Stimulated activated CD4-positive, alpha-beta T cell treated with anti-CD3 and anti-CD28 coated beads, Interleukin-4, amount 100 ng/mL, for 1 hour (primary cell): ENCODE data around the gene YPEL2.

ENCODE experiments used
- DNase-seq: peaks from one replicate; pipeline ENCODE4 v3.0.0-alpha.2; 2020

The YPEL2 gene

GRCh38 chr17:59357219-59357697 lies 25.8 kb downstream of the YPEL2 start:
- no peak for DNase-seq

GRCh38 chr17:59357929-59358328 lies 26.5 kb downstream of the YPEL2 start:
- DNase-seq: no peak

DNA sequence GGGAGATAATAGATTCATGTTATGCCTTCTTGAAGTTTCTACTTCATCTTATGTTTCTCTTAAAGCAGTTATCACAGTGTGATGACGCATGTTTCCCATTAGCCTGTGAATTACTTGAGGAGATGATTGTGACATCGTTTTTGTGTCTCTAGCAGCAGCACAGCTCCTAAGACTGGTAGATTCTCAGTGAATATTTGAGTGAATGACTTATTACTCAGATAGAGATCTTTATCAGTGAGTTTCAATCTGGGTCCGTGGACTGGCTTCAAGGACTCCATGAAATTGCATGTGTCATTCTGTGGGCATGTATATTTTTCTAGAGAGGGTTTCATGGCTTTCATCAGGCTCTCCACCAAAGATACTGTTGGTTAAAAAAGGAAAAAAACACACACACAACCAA lies 29.9 kb downstream of the YPEL2 start:
- DNase-seq: no peak

DNA sequence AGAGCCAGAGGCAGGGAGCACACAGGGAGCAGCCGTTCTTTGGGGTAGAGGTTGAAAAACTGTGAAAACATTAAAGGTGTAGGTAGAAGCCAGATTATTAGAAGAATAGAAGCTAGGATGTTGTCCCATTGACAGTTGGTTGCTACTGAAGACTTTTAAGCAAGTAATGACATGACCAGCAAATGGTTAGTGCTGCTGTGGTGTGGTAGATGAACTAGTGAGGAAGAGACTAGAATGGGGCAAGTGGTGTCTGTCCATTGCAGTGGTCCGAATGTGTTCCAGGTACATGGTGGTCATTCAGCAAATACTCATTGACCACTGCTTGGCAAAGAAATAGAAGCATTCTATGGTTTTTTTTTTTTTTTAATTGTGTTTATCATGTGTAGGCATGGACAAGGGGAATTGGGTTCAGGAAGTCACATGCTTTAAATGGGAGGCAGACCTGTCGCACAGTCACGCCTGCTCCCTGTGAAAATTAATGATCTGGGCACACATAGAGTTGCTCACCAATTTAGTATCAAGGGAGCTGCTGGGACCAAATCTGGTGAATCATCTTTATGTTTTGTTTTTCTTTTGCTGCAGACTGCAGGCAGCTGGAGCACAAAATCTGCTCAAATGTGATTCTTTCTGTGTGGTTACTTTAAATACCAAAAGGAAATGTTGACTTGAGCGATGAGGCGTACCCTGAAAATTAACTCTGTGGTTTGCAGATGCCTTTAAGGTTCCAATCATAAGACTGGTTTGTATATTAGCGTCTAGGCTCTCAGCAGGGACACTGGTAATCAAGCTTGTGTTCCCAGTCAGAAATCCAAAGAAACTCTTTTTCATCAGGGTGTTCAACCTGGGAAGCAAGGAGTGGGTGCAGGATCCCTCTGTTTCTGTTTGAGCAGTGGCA lies 30.7 kb downstream of the YPEL2 start:
- peak; percentile 22 for DNase-seq

DNA sequence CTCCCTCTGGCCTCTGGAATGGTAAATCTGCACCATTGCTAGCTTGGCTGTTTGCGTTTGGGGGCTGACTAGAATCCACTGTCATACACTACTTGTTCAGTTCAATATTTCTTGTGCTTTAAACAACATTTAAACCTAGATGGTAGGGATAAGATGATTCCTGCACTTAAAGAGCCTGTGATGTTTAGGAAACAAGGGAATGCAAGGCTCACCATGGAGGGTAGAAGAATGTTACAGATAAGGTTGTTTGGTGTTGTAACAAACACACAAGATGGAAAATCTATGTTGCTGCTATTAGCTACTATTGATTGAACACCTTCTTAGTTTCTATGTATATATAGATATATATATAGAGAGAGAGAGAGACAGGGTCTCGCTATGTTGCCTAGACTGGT lies 31.4 kb downstream of the YPEL2 start:
- no peak for DNase-seq

- DNase-seq: no peak
These were observed 34.0 kb downstream of the YPEL2 start for GRCh38 chr17:59365383-59365981.

DNA sequence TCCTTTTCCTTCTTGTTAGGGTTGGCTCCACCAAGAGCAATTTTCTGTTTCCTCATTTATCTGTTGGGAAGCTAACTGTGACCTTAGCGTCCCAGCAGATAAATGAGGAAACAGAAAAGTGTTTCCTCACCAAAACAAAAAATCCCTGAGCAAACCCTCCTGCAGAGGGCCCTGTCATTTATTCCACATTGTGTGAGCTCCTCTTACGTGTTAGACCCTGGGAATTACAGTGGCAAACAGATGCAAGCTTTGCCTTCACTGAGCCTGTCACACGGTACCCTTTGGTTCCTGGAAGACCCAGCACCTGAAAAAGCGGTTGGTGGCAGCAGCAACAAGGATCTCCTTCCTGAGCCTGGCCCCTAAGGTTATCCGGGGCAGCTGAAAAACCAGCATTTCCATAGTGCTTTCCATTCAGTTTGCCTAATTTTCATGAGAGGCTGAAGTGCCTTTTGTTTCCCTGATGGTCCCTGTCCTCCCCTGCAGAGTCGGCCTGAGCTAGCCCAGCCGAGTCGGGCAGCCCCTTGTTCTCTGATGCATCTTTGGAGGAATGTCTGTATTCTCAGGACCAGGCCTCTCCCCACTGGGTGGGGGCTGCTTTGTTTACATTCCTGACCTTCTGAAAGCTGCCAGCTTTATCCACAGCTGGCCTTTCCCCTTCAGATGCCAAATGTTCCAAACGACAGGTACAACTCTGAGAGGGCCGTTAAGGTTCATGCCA lies 34.7 kb downstream of the YPEL2 start:
- DNase-seq: no peak

- DNase-seq: no peak
These were observed 35.6 kb downstream of the YPEL2 start for GRCh38 chr17:59366773-59367656.

DNA sequence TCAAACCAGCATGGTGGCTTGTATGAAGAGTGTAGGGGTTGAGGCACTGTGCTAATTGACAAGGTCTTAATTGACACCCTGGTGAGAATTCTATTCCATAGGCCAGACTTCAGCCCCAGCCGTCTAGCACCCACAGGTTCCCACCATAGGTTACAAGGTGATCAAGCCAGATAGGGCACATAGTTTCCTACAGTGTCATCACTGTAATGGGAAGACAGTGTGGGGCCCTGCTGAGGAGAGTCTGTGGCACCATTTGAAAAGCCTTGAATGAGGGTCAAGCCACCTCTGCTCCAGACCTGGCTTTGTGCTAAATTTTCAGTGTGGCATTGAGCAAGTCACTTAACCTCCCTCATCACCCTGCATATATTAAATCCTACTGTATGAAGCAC lies 36.2 kb downstream of the YPEL2 start:
- DNase-seq: no peak

DNA sequence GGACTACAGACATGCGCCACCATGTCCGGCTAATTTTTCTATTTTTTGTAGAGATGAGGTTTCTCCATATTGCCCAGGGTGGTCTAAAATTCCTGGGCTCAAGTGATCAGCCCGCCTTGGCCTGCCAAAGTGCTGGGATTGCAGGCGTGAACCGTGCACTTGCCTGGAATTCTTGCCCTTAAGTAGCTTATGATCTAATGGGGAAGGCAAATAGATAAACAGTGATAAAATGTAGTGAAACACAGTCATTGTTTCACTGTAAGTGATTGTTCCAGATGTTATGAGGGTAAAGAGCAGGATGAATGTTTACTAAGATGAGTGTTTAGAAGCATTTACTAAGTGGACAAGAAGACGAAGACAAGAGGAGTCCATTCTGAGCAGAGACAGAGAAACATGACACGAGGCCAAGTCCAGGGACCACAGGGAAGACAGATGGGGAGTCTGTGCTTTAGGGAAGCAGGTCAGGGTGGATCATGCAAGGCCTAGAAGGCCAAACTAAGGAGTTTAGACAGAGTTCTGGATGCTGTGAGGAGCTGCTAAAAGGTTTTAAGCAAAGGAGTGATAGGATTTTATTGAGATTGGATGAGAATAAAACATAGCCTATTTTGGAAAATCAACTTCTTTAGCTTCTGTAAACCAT lies 36.9 kb downstream of the YPEL2 start:
- DNase-seq: no peak

DNA sequence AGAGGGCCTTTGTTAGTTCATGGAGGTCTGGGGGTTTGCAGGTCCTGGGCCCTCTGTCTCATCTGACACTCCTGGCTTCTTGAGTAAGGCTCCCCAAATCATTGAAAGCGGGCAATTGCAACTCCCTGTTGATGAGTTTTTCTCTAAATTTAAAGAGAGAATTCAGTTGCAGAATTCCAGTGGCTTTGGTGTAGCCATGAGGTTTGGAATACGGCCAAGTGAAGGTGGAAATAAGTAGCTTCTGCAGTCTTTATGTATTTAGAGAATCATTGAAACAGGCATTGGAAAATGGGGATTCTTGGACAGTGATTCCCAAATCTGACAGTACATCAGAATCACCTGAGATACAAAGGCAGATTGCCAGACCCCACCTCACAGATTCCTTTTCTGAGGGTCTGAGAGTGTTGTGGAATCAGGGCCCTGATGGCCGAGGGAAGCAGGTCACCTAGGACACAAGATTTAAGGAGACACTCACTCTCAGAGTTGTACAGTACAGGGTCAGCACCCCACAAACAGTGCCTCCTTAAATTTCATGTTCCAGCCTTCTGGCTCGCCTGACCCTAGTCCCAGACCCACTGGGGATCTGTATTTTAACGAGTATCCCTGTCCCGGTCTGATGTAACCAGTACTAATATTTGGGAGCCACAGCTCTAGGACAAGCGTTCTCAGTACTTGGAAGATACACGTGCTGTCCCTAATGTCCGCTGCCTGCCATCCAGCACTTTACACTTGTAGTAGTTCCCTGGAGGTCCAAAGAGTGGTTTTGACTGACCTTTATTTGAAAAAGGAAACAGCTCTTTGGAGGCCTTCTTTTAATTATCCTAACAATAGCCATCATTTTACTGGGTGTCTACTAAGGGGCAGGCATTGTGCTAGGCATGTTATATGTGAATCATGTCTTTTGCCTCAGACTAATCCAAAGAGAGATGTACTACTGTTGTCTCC lies 37.8 kb downstream of the YPEL2 start:
- DNase-seq: no peak

DNA sequence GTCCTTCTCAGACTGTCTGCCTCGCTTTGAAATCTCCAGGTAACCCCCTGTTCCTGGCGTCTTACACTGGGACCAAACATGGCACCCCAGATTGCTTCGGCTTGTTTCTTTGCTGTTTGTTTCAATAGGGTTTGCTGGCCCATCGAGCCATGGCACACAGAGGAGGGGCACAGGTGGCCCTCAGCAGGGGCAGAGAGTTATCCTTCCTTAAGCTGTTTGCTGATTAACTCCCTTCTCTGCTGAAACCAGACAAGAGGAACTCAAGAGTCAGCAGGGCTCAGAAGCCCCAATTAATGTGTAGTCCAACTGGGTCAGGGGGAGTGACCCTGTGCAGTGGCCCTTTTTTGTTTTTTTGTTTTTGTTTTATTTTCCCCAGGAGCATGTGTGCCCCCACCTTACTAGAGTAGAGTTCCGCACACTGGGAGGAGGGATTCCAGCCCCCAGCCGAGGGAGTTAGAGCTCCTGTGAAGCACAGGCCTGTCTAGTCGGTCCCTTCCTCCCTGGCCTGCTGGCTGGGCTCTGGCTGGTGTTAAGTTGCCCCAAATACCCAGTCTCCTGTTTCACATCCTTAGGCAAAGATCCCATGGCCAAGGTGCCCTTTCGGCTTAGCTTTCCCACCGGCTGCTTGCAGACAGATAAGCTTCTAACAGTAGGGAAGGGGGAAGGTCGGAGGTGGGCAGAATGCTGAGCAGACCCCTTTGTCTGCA lies 39.3 kb downstream of the YPEL2 start:
- no peak for DNase-seq

GRCh38 chr17:59371416-59372100 lies 40.1 kb downstream of the YPEL2 start:
- no peak for DNase-seq

DNA sequence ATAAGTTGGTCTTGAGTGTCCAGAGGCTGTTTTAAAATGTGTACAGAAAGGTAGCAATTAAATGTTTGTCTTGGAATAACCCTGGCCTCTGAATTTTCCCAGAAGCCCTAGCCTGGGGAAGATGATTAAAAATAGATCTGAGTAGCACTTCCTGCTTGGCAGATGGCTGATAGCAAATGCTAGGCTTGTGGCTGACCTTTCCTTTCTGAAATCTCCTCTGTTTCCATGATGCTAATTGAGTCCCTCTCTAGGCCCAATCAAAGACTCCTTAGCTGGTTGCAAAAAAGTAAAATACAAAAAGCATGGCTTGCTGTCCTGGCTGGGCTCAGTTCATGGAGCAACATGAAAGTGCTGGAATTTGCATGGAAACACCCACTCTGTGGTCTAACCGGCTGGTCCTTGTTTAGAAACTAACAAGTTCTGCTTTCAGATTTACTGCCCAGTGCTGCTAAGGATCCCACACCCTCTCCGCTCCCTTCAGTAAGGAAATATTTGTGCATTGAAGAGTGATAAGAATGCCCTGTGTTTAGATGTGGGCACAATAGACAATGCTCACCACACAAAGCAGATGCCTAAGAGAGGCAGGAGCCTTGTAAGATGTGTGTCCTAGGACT lies 40.8 kb downstream of the YPEL2 start:
- no peak for DNase-seq

- no peak for DNase-seq
These were observed 42.5 kb downstream of the YPEL2 start for GRCh38 chr17:59373882-59374495.

GRCh38 chr17:59374612-59375011 lies 43.2 kb downstream of the YPEL2 start:
- no peak for DNase-seq

DNA sequence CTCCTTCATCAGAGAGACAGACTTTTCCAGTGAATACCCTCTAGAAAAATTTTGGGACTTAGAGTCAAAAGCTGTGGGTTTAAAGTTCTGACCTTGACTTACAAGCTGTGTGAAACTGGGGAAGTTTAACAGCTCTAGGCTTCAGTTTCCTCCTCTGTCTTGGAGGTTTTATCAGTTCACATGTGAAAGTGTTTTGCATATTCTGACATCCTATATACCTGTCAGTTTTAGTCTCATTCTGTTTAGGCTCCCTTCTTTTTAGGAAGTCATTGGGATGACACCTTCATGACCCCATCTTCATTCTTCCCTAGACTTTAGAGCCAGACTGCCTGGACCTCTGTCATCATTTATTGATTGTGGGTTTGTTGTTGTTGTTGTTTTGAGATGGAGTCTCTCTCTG lies 44.4 kb downstream of the YPEL2 start:
- no peak for DNase-seq

- no peak for DNase-seq
These were observed 45.1 kb downstream of the YPEL2 start for GRCh38 chr17:59376506-59376905.

GRCh38 chr17:59377410-59377809 lies 46.0 kb downstream of the YPEL2 start:
- no peak for DNase-seq
